Stimulated activated CD4-positive, alpha-beta T cell treated with anti-CD3 and anti-CD28 coated beads, Interleukin-1b, Interleukin-23, amount 100 ng/mL, for 24 hours (primary cell): ENCODE data around the gene RPSA.
"Not testable (repeated sequence)": the region's sequence is repeated elsewhere in the genome, so short reads cannot be mapped to it uniquely, and the experiment has no call there.

Experiments
- DNase-seq, 4 experiments: peaks; one replicate each; pipeline ENCODE4 v3.0.0-alpha.2; 2020; ENCODE audit warnings: low read depth in 4 of 4, low spot score in 1 of 4

RPSA gene

DNA sequence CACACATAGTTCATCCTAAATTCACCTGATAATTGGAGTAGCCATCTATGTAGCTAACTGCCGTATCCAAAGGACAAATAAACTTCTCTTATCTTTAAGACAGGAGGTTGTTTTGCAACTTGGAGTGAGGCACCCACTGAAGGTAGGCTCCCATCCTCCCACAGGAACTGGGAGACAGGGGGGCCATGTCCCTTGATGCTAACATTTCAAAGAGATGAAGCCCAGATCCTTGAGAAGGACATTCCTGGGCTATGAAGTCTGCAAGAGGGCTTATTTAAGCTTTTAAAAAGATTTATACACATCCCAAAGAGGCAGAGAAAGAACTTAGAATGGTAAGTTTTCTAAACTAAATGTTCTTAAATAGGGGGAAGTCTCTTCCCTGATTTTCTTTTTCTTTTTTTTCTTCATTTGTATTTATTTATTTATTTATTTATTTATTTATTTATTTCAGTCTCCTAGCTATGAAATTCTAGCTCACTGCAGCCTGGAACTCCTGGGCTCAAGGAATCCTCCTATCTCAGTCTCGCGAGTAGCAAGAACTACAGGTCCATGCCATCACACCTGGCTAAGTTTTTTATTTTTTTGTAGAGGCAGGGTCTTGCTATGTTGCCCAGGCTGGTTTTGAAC is 48.2 kb downstream of the RPSA start:
- DNase-seq, result no peak

DNA sequence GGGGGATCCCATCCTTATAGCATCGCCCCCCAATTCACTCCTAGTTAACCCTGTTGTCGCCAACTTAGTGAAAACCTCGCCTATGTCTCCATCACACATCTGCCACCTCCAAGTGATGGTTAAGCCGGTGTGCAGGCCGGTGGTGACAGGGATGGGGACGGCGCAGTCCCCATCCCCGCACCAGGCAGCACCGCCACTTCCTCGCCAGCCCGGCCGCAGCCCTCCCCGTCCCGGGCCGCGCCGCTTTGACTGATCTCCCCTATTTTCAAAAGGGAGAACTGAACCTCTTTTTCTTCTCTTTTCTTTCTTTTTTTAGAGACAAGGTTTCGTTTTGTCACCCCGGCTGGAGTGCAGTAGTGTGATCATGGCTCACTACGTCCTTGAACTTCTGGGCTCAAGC is 49.6 kb downstream of the RPSA start:
- DNase-seq, result no peak

DNA sequence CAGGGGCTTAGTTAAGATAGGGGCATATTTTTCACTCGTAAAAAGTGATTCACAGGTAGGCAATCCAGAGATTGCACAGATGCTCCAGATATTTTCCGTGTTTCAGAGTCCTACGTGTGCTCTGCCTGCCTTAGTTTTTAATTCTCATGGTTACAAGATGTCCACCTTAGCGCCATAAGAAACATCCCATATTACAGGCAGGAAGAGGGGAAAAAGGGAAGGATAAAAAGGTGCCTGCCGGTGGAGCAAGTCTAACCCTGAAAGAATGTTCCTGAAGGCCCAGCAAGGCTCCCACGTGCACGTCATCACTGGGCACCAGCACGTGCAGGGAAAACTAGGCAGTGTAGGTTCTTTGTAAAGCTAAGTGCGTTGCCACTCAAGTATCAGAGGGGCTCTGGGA is 50.8 kb downstream of the RPSA start:
- no peak for DNase-seq

DNA sequence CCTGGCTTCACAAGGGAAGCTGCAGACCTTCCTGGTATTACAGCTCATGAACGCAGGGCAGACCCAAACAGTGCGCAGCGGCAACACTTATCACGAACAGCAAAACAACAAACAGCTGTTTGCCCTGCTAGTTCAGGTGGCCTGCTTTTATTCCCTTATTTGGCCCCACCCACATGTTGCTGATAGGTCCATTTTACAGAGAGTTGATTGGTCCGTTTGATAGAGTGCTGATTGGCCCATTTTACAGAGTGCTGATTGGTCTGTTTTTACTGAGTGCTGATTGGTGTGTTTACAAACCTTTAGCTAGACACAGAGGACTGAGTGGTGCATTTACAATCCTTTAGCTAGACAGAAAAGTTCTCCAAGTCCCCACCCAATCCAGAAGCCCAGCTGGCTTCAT is 52.1 kb downstream of the RPSA start:
- DNase-seq, result not testable (repeated sequence)

DNA sequence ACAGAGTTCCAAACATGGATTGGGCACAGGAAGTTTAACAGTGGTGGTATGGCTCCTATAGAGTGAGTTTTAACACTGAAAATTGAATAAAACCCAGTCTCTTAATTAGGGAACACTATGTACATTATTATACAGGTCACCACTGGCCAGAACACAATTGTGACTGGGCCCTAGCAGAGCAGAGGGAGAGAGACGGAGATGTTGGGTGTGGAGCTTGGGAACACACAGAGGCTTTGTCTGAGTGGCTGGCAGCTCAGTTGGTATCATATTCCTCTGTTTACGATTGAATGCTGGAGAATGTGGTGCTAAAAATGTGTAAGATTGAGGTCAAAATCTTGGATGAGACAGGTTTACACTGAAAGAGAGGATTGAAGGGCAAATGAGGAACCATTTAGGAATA is 54.2 kb downstream of the RPSA start:
- DNase-seq, result no peak
